Epithelial cell of esophagus (primary cell): ENCODE results near the gene CLCN4.

Experiments
- DNase-seq: peaks from one replicate; pipeline ENCODE4 v3.0.0; 2010; ENCODE audit warnings: low read depth
- H3K4me3 ChIP-seq: 2 replicates; pipeline ENCODE4 v1.5.1; 2011; ENCODE audit warnings: mild to moderate bottlenecking, low read length, control low read depth
- CTCF ChIP-seq: IDR thresholded peaks from 2 replicates; pipeline ENCODE4 v1.5.1; 2011; ENCODE audit warnings: low read depth, mild to moderate bottlenecking, low read length, control low read depth, inconsistent platforms; ENCODE audit not compliant: insufficient read depth; ENCODE audit errors: missing control alignments

The CLCN4 gene

GRCh38 chrX:10111364-10112148 is 45.2 kb upstream of the CLCN4 start:
- no peak for DNase-seq
- no peak for TF ChIP-seq CTCF
- H3K4me3 ChIP-seq, result no peak overlapping the region

DNA sequence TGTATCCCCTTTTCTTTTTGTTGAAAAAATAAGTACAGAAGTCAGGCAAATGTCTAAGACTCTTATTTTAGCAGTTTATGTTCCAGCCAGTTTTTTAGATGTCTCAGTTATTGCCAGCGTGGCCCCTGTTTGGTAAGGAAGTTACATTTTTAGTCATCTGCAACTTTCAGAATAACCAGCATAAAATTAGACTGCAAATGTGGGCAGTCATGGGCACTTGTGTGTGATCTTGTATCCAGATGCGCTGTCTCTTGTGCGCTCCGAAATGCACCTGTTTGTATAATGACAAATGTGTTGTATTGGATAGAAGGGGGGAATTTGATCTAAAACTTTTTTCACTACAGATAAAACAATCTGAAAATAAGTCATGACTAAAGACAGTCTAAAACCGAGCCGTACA is 44.3 kb upstream of the CLCN4 start:
- no peak for TF ChIP-seq CTCF
- DNase-seq, result no peak
- no peak overlapping the region for H3K4me3 ChIP-seq

DNA sequence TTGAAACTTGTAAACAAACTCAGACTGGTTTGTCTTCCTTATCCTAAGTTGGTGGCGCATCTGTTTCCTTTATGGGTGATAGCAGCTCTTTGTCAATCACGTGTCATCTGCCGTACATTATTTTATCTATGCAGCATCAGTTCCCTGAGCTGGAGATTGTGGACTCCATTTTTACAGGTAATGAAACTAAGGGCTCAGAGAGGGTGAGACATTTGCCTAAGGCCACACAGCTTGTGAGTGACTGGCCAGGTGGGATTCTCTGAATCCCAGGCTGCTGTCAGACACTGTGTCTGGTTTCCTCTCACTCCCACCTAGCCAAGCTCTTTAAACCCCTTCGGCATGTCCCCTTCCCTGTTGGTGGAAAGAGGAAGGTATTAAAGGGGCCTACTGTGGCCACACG is 41.7 kb upstream of the CLCN4 start:
- no peak for TF ChIP-seq CTCF
- no peak for DNase-seq
- H3K4me3 ChIP-seq, result no peak overlapping the region

DNA sequence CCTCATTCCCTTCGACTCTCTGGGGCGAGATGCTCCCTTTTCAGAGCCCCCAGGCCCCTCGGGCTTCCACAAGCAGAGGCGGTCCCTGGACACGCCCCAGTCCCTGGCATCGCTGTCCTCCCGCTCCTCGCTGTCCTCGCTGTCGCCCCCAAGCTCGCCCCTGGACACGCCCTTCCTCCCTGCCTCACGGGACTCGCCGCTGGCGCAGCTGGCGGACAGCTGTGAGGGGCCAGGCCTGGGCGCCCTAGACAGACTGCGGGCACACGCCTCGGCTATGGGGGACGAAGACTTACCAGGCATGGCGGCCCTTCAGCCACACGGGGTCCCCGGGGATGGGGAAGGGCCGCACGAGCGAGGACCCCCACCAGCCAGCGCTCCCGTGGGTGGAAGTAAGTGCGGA is 39.5 kb upstream of the CLCN4 start:
- no peak overlapping the region for H3K4me3 ChIP-seq
- DNase-seq, result no peak
- no peak for TF ChIP-seq CTCF

DNA sequence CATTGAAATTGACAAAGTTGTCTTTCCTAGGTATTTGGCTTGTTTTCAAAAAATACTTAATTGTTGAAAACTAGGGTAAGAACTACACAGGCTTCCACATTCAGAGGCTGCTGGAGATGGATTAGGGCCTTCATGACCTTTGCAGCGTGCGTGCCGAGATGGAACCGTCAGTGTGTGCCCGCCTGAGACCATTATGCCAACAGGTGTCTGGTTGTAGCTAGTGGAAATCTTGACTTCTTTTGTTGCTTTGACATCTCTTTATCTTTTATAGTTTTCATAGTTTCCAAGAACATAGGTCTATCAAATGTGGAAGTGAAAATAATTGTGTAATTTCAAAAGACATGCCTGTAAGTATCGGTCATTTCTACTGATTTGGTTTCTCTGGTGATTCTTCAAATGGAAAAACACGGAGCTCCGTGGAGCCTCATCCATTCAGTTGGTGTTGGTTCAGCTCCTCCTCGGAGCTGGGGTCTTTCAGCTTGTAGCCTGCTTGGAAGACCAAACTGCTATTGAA is 38.9 kb upstream of the CLCN4 start:
- no peak overlapping the region for H3K4me3 ChIP-seq
- no peak for DNase-seq
- no peak for TF ChIP-seq CTCF

- no peak for DNase-seq
- no peak overlapping the region for H3K4me3 ChIP-seq
- no peak for TF ChIP-seq CTCF
Observed at GRCh38 chrX:10118530-10118929, 38.2 kb upstream of the CLCN4 start.
